Umbilical cord (tissue), 2 donors: ENCODE results near the gene SLC25A44. TPM values are rescaled to one million over a fixed set of nuclear protein-coding genes. Genes with fewer than 3 reads are reported as not detected.

Experiments
- DNase-seq: peaks from one replicate; pipeline ENCODE4 v3.0.0-alpha.2; 2015; ENCODE audit warnings: low spot score
- total RNA-seq: library from RNA; depleted of rRNA; stranded (reverse); fragments of >200 nt; gene quantifications from one replicate; pipeline ENCODE4 v1.2.3, GENCODE V29; 2014; ENCODE audit warnings: low replicate concordance; ENCODE audit not compliant: insufficient read depth

SLC25A44 gene, protein sequence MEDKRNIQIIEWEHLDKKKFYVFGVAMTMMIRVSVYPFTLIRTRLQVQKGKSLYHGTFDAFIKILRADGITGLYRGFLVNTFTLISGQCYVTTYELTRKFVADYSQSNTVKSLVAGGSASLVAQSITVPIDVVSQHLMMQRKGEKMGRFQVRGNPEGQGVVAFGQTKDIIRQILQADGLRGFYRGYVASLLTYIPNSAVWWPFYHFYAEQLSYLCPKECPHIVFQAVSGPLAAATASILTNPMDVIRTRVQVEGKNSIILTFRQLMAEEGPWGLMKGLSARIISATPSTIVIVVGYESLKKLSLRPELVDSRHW
- total RNA-seq, result 3.9 TPM

DNA sequence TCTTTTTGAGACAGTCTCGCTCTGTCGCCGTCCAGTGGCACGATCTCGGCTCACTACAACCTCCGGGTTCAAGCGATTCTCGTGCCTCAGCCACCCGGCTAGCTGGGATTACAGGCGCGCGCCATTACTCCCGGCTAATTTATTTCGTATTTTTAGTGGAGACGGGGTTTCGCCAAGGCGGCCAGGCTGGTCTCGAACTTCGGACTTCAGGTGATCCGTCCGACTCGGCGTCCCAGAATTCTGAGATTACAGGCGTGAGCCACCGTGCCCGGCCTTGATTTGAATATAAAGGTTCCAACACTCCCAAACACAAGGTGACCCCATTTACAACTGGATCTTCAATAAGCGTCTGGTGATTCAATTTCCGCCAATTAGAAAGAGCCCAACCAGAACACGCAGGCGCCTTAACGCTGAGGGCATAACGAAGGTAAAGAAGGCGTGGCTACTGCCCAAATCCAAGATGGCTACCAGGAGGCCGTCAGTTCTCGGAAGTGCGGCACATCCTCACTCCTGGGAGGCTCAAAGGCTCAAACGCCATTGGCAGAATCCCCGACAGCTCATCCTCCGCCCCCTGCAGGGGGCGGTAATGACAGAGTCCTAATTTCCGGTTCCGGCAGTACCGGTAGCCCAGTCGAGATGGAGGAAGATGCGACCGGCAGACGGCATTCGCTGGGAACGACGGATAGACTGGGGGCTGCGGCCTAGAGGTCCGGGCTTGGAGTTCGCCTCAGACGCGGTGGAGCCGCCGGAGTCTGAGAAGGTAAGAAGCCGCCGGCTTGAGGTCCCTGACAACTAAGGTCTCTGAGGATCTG is at the start of gene SLC25A44:
Gene SLC25A44 (plus strand): TSS at position 617 of the 812 bp plus-strand sequence. CDS start 5,744 bp downstream, outside the sequence.
- peak; percentile 100 for DNase-seq

DNA sequence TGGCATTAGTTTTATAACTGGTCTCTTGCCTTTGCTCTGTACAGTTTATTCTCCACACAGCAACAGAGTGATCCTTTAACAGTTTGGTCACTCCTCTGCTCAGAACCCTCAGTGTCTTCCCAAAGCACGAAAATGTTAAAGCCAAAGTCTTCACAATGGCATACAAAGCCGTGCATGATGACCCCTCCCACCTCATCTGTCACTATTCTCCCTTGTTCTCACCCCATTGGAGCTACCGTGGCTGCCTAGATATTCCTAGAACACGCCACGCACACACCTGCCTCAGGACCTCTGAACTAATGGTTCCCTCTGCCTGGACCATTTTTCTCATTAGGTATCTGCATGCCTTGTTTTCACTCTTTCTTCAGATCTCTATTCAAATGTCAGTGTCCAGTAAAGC is 49.2 kb upstream of the SLC25A44 start:
- DNase-seq, result no peak

DNA sequence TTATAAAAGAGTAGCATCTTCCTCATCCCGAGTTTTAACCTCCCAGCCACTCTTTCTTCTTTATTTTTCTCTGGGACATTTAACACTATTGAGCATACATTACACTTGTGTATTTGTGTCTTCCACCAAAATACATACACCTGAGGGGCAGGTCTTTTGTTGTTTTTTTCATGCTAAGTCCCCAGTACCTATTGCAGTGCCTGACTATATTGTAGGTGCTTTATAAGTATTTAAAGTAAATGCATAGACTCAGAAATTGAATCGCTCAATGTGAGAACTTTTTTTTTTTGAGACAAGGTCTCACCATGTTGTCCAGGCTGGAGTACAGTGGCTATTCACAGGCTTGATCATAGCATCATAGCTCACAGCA is 48.3 kb upstream of the SLC25A44 start:
- no peak for DNase-seq

DNA sequence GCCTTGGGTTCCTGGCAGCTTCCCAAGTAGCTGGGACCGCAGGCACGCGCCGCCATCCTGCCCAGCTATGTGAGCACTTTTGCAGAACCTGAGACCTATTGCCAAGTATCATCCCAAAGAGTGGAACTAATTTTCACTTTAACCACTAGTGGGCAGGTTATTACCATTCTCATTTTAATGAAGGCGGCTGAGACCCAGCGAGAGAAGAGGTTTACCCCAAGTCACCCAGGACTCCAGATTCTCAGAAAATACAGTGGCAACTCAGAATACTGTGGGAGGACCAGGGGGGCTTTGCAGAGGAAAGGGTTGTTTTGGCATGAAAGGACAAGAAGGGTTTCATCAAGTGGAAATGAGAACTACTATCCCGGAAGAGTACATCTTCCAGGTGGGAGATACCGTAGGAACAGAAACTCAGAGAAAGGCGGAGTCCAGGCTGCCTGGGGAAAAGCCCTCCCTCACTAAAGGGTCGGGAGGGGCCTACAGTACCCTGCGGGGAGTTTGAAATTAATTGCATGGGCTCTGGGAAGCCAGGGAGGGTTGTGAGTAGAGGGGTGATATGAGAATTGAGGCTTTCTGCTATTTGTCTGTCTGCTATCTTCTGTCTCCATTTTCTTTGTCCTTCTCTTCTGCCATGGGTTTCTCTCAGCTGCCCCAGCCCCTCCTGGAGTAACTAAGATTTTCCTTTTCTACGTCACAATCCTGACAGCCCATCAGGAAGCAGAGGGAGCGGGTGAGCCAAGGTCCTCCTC is 47.7 kb upstream of the SLC25A44 start:
- DNase-seq, result peak; percentile 81

DNA sequence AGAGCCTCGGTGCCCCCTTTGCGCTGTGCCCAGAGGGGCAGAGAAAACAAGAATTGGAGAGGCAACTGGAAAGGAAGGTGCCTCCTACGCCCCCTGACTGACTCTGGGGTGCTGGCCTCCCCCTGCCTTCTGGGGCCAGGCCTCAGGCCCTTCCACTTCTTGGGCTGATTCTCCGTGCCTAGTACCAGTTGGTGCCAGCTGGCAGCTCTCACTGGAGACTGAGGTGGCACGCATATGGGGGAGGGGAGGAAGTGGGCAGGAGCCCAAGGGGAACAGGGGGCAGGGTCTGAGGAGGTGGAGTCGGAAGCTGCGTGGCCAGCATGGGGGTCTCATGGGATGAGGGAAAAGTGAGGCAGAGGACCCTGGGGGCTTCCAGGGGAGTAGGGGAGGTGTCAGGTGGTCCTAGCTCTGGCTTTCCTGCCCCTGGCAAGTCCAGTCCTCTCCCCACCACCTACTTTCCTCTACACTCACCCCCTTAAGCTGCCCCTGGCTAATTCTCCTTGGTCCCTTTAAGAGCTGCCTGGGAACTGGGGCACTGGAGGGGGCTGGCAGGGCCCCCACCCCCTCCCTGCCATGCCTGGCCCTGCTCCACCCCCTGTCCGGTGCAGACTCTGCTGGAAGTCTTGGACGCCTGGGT is 47.0 kb upstream of the SLC25A44 start:
- DNase-seq, result no peak

DNA sequence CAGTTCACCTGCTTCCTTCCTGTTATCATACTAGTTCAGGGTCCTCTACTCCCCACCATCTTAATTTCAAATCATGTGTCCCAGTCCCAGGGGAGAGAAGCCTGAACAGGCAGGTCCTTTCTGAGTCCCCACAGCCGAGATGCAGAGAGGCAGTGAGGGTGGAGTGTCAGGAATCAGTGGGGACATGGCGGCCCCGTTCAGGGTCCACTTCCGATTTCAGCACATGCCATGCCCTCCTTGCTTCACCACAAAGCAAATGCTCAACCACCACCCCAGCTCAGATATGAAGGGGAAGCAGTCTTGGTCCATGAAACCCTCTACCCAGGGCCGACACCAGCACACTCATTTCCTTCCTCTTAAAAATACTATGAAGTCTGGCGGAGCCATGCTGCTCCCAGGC is 45.7 kb upstream of the SLC25A44 start:
- no peak for DNase-seq

DNA sequence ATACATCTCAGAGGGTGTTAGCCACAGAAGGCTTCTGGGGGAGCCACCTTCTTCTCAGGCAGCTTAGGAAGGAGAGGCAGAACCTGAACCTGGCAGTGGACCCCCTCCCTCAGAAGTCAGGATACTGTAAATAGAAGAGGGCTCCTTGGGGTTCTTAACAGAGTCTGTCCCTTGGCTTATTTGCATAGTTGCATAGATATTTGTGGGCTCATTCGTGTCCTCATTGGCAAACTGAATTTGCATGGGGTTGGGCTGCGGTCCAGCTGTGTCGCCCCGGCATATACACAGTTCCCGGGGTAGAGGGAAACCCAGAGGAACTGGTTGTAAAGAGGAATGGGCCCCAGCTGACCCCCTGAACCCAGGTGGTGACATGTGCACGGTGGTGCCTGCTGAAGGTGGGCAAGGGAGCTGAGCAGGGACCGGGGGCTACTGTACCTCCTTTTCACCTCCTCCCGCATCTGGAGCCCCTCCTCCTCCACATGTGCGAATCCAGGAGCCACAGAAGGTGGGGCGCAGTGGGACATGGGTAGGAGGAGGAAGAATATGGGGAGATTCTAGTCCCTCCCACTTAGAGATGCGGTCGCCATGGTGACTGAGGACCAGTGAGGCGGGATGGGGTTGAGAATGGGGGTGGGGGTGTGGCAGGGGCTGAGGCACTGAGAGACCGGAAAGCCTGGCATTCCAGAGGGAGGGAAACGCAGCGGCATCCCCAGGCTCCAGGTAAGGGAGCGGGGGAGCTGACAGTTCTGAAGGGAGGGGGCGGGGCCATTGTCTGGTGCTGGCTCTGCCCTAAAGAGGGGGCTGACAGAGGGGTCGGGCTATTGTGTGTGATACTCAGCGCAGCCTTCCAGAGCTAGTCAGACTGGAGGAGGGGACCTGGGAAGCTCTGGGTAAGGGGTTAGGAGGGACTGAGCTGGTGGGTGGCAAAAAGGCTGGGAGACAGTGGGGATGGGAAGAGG is 44.3 kb upstream of the SLC25A44 start:
- DNase-seq, result no peak

DNA sequence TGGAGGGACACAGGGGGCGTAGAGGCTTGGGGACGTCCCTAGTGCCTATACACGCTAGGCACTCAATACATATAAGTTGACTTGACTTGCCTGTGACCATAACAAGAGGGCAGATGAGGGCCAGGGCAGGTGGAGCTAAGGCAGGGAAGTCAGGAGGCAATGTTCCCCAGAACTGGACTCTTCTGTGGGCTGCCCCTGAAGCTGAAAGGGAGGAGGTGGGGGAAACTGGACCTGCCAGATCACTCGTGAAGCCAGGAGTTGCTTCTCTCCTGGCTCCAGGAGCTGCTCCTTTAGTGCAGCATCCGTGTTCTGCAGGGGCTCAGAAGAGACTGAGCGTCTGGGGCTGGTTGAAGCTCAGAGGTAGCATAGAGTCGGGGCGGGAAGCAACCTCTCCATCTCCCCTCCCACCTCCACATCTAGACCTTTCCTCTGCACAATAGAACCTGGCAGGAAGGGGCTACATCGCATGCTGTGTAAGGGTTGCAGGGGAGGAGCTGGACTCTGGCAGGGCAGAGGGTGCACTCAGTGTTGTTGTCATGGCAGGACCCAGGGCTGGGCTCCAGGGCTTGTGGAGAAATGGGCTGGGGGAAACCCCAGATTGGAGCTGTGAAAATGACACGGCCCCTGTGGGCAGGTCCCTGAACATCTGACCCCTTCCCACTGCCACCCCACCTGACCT is 43.4 kb upstream of the SLC25A44 start:
- no peak for DNase-seq

DNA sequence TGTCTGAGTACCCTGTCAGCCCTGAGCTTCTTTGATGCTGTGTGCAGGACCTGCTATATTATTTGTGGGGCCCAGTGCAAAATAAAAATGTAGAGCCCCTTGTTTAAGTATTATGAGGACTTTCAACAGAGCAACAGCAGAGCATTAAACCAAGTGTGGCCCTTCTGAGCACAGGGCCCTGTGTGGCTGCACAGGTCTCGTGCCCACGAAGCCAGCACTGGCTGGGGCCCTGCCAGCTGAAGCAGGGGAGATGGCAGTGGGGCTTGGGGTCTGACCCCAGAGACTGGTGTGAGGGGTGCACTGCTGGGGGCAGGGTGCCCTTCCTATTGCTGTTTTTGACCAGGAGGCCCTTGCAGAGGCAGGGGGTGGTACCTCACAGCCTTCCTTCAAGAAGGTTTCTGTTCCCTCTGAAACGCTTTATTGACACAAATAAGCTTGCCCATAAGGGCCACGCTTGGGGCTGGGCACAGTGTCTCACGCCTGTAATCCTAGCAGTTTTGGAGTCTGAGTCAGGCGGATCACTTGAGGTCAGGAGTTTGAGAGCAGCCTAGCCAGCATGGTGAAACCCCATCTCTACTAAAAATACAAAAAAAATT is 42.7 kb upstream of the SLC25A44 start:
- peak; percentile 30 for DNase-seq

DNA sequence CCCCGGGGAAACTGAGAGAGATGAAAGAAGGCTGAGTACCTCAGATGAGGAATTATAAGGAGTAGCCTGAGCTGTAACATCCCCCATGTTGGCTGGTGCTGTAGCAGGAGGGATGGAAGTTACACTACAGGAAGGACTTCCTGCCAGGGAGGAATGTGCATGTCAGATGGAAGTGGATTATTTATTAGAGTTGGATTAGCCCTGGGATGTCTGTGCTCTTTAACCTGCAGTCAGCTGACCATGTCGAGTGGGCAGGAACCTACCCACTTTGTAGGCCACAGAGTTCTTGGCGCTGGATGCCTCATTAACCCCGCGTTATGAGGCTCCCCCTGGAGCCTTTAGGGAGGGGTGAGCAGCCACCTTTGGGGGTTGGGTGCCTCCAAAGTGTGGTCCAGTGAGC is 41.3 kb upstream of the SLC25A44 start:
- DNase-seq, result no peak

DNA sequence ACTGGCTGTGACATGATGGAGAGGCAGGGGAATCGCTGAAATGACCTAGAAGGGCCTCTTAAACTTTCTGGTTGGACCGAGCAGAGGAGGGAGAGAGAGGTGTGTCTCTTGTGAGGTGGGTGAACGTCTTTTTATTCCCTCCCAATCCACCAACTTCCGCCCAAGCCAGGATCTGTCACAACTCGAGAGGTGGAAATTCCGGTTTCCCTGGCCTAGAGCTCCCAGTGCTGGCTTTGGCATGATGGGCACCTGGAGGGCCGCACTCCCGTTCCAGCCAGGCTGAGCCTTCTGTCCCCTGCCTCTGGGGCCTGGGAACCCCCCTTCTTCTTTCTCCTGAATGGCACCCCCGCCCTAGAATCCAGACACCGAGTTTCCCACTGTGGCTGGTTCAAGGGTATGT is 40.5 kb upstream of the SLC25A44 start, which contains the start of gene SEMA4A:
Gene SEMA4A (plus strand): TSS at position 224 of the 400 bp plus-strand sequence. CDS start 994 bp downstream, outside the sequence.
- peak; percentile 76 for DNase-seq

DNA sequence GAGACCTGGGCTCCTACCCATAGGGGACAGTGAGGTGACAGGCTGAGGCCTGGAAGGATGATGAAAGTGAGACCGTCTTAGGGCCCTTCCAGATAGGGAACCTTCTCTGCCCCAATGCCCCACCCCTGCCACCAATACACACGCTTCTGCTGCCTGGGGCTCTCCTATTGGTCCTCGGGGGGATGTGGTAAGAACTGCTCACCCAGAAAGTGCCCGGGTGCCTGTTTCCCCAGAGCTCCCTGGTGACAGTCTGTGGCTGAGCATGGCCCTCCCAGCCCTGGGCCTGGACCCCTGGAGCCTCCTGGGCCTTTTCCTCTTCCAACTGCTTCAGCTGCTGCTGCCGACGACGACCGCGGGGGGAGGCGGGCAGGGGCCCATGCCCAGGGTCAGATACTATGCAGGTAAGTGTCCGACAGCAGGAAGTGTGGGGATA is 39.6 kb upstream of the SLC25A44 start:
- DNase-seq, result no peak

DNA sequence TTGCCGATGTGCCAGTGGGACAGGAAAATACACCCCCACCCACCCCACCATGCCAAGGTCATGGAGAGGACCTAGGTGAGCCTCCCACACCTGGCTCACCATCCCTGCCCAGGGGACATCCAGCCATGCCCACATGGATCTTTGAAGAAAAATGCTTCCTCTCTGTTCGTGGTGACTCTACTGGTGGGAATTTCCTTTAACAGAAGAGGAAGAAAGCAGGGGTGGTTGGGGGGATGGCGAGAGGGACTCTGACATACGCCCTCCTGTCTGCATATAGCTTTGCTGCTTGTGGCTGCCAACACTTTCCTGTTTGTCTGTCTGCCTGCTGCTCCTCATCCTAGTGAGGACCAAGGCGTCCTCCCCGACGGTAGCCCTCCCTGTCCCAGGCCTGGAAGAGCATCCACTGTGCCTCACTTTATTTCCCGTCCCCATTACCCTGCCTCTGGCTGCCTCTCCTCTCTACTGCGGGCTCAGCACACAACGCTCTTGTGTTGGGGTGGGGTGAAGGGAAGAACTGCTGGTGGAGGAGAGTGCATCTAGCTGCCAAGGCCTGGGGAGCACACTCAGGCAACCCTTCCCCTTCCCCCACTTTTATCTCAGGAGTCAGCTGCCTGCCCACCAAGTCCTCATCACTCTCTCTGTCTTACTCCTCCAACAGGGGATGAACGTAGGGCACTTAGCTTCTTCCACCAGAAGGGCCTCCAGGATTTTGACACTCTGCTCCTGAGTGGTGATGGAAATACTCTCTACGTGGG is 38.0 kb upstream of the SLC25A44 start:
- DNase-seq, result no peak

DNA sequence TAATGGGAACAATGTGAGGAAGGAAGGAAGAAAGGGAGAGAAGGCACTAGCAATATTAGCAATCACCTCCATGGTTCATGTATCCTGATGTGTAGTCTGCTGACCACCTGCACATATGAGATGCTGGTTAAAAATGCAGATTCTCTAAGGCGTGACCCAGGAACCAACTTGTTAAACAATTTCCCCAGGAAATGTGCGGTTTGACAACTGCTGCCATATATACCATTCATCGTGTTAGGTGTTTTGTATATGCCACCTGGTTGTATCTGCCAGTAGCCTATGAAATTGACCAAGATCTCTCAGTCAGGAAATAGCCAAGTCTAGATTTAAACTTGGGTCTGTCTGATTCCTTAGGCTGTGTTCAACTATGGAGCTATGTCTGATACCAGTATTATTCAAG is 36.4 kb upstream of the SLC25A44 start:
- DNase-seq, result no peak

DNA sequence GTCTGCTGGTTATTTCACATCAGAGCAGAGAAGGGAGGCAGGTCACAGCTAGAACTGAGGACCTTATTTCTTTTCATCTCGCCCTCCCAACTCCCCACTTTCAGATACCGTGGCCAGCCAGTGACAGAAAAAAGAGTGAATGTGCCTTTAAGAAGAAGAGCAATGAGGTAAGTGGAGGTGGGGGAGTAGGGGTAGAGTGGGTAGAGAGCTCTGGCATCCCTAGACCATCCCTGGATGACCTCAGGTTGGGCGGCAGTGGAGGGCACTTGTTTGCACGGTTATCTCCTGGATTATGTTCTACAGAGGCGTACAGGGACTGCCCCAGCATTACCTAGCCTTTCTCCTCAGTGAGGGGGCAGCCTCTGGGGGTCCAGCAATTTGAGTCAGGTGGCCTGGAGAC is 35.9 kb upstream of the SLC25A44 start:
- no peak for DNase-seq

DNA sequence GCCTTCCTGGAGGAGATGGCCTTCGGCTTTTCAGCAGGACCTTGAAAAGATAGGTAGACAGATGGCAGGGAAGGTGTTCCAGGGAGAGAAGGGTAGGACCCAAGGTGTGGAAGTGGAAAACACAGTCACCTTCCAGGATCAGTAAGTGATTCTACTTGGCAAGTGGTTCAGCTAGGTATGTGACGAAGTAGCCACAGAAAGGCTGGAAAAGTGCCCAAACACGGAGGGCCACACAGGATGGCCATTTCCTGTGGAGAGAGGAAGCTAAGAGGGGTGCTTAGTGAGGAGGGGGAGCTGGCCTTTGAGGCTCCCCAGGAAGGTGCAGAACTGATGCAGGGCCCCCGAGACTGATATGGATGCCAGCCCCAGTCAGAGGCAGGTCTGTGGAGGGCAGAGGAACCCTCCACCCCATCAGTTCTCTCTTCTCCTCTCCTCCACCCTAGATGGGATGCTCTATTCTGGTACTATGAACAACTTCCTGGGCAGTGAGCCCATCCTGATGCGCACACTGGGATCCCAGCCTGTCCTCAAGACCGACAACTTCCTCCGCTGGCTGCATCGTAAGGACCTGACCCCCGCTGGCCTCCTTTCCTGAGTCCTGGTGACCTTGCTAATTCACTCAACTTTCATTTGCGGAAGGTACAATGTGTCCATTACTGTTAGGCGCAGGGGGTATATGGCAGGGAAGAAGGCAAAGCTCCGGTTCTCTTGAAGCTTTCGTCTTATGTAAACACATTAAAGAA is 33.7 kb upstream of the SLC25A44 start:
- DNase-seq, result no peak

DNA sequence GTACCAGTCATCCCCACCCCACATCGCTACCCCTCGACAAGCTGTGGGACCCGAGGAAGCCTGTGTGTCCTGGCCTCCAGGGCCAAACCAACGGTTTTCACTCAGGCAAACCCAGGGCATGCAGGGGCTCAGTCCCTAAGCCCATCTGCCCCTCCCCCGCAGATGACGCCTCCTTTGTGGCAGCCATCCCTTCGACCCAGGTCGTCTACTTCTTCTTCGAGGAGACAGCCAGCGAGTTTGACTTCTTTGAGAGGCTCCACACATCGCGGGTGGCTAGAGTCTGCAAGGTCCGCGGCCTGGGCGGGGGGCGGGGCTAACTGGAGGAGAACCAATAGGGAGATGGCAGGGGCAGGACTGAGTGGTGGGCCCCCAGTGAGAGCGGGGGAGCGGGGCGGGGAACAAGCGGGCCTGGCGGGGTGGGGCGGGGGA is 33.1 kb upstream of the SLC25A44 start:
- DNase-seq, result peak; percentile 93
